GM13976 (cell line): ENCODE measurements around the gene ZNF500.
A peak's percentile ranks its signal among the peaks of the same experiment; 100 is the strongest.

Experiments used
- DNase-seq: peaks from one replicate; pipeline ENCODE4 v3.0.0; 2012; ENCODE audit warnings: low spot score
- CTCF ChIP-seq: IDR thresholded peaks from 2 replicates; pipeline ENCODE4 v1.5.1; 2012; ENCODE audit warnings: borderline replicate concordance, mild to moderate bottlenecking; ENCODE audit not compliant: insufficient read depth; ENCODE audit errors: extremely low read depth, missing control alignments, control extremely low read depth
- in situ Hi-C: fragments of 300-500 bp; cut with MboI; formaldehyde crosslinking; loops from one replicate; pipeline ENCODE4 v1.12.0; 2022; ENCODE audit warnings: low sequenced_read_pairs, mixed read lengths, inconsistent platforms; ENCODE audit not compliant: unreplicated experiment

The ZNF500 gene

GRCh38 chr16:4753227-4753626, 13.7 kb downstream of the ZNF500 start:
- in situ Hi-C loops, result no loop called here
- no peak for DNase-seq
- no peak for TF ChIP-seq CTCF

- DNase-seq, result no peak
- TF ChIP-seq CTCF, result no peak
- in situ Hi-C loops, result no loop called here
These were observed 14.4 kb downstream of the ZNF500 start for GRCh38 chr16:4752351-4753100.

GRCh38 chr16:4750896-4751295, 16.1 kb downstream of the ZNF500 start:
- TF ChIP-seq CTCF, result no peak
- no peak for DNase-seq
- in situ Hi-C loops, result no loop called here

GRCh38 chr16:4749700-4750257, 17.2 kb downstream of the ZNF500 start:
- in situ Hi-C loops, result no loop called here
- no peak for TF ChIP-seq CTCF
- DNase-seq, result peak; percentile 75

- no peak for DNase-seq
- in situ Hi-C loops, result no loop called here
- TF ChIP-seq CTCF, result no peak
These were observed 18.1 kb downstream of the ZNF500 start for GRCh38 chr16:4748682-4749411.

GRCh38 chr16:4747906-4748681, 18.9 kb downstream of the ZNF500 start:
- DNase-seq, result peak; percentile 53
- no peak for TF ChIP-seq CTCF
- in situ Hi-C loops, result no loop called here
